Measurements from ENCODE around the gene MED29.

DNA sequence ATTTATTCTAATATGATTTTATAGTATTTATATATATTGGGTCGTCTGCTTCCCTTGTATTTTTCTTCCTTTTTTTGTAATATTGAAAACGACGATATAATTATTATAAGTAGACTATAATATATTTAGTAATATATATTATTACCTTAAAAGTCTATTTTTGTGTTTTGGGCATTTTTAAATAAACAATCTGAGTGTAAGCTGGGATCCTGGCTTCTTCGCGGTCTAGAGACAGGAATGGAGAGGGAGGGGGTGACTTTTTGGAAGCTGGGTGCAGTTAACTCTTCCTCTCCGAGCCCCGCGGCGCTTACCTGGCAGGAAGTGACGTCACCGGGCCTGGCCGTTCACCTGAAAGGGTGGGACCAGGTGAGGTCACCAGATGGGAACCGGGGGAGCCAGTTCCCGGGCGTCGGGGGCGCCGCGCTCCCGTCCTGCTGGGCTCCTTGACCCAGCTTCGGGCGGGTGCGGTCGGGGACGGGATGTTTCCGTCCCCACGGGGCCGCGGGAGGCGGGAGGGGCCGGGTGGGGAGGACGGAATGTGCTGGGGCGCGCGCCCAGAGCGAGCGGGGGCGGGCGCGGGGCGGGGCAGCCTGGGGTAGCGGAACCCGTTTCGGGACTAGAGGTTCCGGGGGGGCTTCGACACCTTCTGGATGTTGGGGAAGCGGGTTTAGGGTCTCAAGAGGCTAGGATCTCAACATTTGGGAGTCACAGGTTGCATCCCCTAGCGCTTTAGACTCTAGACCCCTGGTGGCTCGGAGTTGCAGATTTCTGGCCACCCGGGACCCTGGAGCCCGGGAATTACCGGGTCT, 18.2 kb downstream of the MED29 start:
- TF ChIP-seq POLR2A (IDR thresholded peaks at IDR 0.05) = peak in 1 of 4 donors; percentile 71
- TF ChIP-seq CTCF (IDR thresholded peaks at IDR 0.05) = peak in 1 of 7 experiments; percentile 6

Data from stomach (tissue), 4 donors.